Stomach (tissue), 4 donors: ENCODE measurements around the gene CRYBA4.

ENCODE experiments used
- POLR2A ChIP-seq, 4 donors: fragments of 450-650 bp; IDR thresholded peaks; one replicate each; pipeline ENCODE4 v1.6.1; 2016; ENCODE audit warnings: antibody characterized with exemption in 4 of 4, control low read depth in 2 of 4, mild to moderate bottlenecking in 1 of 4, moderate library complexity in 1 of 4
- POLR2AphosphoS5 ChIP-seq, 3 donors: sonication (generic); formaldehyde crosslinking; IDR thresholded peaks; one replicate each; pipeline ENCODE4 v1.6.1; 2016; ENCODE audit warnings: antibody characterized with exemption in 3 of 3
- TF ChIP-seq, protein P1 (sequence below), 7 experiments: fragments of 450-650 bp in 4 of 7; fragments of 200-600 bp in 3 of 7; sonication (generic) in 3 of 7; IDR thresholded peaks; one replicate each; pipeline ENCODE4 v1.5.1; 2016 to 2019; ENCODE audit warnings: antibody characterized with exemption in 7 of 7, control low read depth in 2 of 7, mild to moderate bottlenecking in 1 of 7

GRCh38 chr22:26618455-26618854, 3.3 kb upstream of the CRYBA4 start:
- TF ChIP-seq POLR2AphosphoS5 (IDR thresholded peaks at IDR 0.05) (no peak), POLR2A (IDR thresholded peaks at IDR 0.05) (no peak)
- TF ChIP-seq, protein P1, sequence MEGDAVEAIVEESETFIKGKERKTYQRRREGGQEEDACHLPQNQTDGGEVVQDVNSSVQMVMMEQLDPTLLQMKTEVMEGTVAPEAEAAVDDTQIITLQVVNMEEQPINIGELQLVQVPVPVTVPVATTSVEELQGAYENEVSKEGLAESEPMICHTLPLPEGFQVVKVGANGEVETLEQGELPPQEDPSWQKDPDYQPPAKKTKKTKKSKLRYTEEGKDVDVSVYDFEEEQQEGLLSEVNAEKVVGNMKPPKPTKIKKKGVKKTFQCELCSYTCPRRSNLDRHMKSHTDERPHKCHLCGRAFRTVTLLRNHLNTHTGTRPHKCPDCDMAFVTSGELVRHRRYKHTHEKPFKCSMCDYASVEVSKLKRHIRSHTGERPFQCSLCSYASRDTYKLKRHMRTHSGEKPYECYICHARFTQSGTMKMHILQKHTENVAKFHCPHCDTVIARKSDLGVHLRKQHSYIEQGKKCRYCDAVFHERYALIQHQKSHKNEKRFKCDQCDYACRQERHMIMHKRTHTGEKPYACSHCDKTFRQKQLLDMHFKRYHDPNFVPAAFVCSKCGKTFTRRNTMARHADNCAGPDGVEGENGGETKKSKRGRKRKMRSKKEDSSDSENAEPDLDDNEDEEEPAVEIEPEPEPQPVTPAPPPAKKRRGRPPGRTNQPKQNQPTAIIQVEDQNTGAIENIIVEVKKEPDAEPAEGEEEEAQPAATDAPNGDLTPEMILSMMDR (IDR thresholded peaks at IDR 0.05), result no peak
